Fibroblast of mammary gland (primary cell): ENCODE results near the gene EDAR.

Experiments
- DNase-seq: peaks from one replicate; pipeline ENCODE4 v3.0.0-alpha.2; 2010; ENCODE audit warnings: low read depth
- H3K4me3 ChIP-seq: 2 replicates; pipeline ENCODE4 v1.5.1; 2011; ENCODE audit warnings: low read depth, mild to moderate bottlenecking, low read length, moderate library complexity; ENCODE audit not compliant: control insufficient read depth
- TF ChIP-seq, protein P1 (sequence below): conservative IDR thresholded peaks from 2 replicates; pipeline ENCODE4 v1.5.1; 2011; ENCODE audit warnings: low read depth, low read length, inconsistent platforms; ENCODE audit not compliant: control insufficient read depth, insufficient read depth

EDAR gene

GRCh38 chr2:108994178-108994577, 5.2 kb upstream of the EDAR start:
- TF ChIP-seq, protein P1, sequence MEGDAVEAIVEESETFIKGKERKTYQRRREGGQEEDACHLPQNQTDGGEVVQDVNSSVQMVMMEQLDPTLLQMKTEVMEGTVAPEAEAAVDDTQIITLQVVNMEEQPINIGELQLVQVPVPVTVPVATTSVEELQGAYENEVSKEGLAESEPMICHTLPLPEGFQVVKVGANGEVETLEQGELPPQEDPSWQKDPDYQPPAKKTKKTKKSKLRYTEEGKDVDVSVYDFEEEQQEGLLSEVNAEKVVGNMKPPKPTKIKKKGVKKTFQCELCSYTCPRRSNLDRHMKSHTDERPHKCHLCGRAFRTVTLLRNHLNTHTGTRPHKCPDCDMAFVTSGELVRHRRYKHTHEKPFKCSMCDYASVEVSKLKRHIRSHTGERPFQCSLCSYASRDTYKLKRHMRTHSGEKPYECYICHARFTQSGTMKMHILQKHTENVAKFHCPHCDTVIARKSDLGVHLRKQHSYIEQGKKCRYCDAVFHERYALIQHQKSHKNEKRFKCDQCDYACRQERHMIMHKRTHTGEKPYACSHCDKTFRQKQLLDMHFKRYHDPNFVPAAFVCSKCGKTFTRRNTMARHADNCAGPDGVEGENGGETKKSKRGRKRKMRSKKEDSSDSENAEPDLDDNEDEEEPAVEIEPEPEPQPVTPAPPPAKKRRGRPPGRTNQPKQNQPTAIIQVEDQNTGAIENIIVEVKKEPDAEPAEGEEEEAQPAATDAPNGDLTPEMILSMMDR: no peak
- no peak overlapping the region for H3K4me3 ChIP-seq

DNA sequence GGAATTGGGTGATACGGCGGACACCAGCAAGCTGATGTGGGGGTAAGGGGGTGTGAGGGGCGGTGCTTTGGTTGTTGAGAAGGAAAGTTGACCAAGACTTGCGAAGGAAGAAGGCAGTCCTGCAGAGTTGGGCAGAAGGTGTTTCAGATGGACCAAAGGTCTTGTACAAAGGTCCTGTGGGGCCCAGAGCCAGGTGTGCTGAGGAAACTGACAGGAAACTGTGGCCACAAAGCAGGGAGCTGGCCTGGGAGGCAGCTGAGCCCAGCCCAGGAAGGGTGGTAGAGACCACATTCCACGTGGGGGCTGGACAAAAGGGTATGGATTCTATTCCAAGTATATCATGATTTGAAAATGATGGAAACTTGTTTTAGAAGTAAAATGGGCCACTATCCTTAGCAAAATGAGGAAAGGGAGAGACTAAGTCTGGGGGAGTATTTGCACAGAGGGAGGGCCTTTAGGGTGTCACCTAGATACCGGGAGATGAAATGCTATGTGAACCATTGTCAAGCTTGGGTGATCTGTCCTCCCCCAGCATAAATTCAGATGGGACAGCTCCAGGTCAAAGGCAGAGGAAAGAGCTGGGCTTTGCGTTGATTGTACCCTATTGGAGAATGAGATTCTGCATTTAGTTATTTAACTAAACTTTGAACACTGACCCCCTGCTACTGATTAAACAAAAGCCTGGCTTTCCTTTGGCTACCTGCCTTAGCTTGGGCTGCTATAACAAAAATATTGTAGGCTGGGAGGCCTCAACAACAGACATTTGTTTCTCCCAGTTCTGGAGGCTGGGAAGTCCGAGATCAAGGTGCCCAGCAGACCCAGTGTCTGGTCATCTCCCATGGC, 4.3 kb upstream of the EDAR start:
- H3K4me3 ChIP-seq: no peak overlapping the region
- no peak for DNase-seq
- TF ChIP-seq, protein P1: no peak

More at GRCh38 chr2:108994178-108994577, 5.2 kb upstream of the EDAR start:
- DNase-seq: no peak

DNA sequence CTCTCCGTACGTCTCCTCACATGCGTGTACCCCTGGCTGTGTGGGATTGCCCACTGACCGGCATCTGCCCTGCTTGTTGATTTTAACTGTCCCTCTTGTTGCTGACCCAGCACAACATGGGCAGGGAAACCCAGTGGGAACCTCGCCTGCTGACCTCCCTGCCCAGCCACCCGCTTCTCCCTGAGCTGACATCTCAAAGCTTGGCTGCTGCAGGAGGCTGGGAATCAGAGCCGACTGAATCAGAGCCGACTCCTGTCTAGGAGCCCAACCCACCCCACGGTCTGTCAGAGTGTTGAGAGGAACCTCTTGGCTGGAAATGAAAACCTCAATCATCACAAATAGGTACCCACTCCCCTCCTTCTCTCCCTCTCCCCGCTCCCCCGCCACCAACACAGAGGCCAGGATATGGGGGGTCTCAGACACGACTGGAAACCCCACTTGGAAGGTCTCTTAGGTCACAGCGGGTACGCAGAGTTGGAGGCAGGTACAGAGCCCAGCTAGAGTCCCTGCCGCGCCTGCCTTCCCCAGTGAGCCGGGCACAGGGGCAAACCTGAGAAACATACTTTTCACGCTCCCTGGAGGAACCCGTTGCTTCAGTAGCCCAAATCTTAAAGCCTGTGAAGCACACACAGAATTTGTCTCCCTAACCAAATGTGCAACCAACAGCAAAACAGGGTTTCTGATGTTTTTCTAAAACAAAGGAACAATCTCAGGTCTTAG, 784 bp downstream of the EDAR start:
- DNase-seq: no peak
- no peak overlapping the region for H3K4me3 ChIP-seq
- TF ChIP-seq, protein P1: no peak

DNA sequence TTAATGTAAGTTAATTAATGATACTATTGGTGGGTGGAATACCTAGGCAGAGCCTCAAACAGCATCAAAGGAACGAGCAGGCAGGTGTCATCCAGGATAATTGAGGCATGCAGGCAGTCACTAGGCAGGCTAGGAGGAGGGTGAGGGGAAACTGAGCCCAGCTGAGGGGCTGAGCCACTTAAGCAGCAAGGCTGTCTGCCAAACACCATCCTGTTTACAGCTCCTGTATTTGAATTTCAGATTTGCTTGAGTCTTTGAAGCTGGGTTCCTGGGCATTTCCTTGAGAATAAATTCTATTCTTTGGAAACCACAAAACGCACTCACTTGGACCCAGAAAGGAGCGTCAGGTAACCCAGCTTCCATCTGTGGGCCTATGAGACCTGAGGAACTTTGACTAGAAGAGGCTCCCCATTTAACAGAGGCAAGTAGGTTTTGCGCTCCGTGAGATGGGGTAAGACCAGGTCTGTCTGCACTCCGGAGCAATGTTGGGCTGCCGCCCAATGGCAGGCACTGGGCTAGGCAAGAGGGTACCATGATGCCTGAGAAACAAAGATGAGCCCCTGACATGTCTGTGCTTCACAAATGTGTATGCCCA, 2.0 kb downstream of the EDAR start:
- DNase-seq: no peak
- TF ChIP-seq, protein P1: no peak
- H3K4me3 ChIP-seq: no peak overlapping the region

DNA sequence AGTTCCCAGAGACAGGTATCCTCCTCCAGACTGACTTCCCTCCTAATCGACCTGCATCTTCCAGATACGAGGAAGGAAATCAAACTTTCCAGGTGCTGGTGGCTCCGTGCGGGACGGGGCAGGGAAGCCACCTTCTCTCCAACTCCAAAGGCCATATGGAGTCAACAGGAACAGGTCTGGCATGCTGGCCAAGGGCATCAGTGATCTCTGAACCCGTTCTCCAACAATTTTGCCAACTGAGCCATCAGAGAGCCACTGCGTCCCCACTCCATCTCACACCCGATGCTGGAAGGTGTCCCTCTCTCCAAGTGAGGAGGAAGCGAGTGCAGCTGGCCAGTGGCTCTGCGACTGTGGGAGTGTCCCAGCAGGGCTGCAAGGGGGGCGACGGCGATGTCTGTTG, 5.4 kb downstream of the EDAR start:
- no peak overlapping the region for H3K4me3 ChIP-seq
- no peak for DNase-seq
- TF ChIP-seq, protein P1: no peak

DNA sequence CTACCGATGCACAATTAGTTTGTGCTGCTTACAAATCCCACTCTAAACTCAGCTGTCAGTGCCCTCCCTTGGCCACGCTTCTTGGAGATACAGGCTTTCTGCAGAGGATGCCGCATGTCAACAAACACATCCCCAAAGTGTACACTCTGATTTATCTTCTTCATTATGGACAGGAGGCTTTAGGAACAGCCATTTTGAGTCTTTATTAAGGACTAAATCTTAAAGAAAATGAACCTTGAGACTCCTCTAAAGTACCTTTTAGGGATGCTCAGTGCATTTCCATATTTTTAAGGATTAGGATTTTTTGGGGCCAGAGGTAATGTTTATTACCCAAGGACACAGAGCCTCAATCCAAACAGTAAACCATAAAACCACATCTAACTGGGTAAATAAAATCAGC, 6.0 kb downstream of the EDAR start:
- TF ChIP-seq, protein P1: no peak
- no peak for DNase-seq
- H3K4me3 ChIP-seq: no peak overlapping the region
